GM21723 (cell line): ENCODE results near the gene SUCLG2.

Experiments
- ATAC-seq: cut with Tn5 transposase; IDR thresholded peaks from one replicate; pipeline ENCODE4 v1.9.1; 2021; ENCODE audit warnings: mild to moderate bottlenecking, moderate library complexity; ENCODE audit not compliant: unreplicated experiment

SUCLG2 gene

GRCh38 chr3:67649681-67650080, 4.7 kb downstream of the SUCLG2 start:
- ATAC-seq = no peak

- ATAC-seq = no peak
Measured at GRCh38 chr3:67648701-67649100, 5.7 kb downstream of the SUCLG2 start.

- no peak for ATAC-seq
Measured at GRCh38 chr3:67648229-67648628, 6.2 kb downstream of the SUCLG2 start.

- ATAC-seq = no peak
Measured at GRCh38 chr3:67647390-67647878, 7.0 kb downstream of the SUCLG2 start.

DNA sequence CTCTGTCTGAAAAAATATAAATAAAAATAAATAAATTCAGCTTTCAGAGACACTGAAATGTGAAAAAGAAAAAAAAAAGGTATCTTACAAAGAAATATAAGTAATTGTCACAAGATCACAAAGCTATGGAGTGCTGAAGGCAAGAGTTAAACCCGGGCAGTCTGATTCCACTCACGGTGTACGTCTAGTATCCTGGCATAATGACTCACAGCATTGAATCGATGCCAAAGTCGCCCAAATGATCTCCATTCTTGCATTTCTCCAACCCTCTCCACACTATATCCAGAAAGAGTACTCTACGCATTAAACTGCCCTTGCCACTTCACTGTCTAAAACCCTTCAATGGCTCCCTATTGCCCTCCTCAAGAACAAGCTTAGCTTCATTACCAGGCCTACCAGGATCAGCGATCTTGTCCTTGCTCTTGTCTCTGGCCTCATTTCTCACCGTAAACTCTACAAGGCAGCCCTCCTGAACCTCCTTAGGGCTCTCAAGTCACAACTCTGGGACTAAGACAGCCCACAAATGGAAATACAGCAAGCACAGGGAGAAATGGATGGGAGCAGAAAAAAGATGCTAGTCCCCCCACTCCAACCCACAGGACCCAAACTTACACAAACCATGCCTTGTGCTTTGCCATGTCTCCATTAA, 7.7 kb downstream of the SUCLG2 start:
- no peak for ATAC-seq

DNA sequence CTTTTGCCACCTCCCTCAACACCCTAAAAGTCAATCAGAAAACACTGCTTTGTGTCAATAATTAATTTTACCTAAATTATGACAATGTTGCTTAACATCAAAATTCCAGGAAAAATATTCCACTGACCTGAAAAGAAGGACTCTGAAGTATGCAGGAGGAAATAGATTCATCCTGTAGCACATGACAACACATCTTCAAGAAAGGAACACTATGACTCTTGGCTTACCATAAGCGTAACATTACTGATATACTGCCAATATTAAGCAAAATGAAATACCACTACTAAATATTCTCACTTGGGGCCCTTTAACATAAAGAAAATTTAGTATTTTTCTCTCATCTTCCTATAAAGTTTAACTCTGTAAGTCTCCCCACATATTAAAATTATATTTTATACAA, 9.6 kb downstream of the SUCLG2 start:
- no peak for ATAC-seq

- ATAC-seq = no peak
Measured at GRCh38 chr3:67642734-67643133, 11.7 kb downstream of the SUCLG2 start.

GRCh38 chr3:67642190-67642589, 12.2 kb downstream of the SUCLG2 start:
- ATAC-seq = no peak

GRCh38 chr3:67641451-67641850, 13.0 kb downstream of the SUCLG2 start:
- no peak for ATAC-seq

- ATAC-seq = no peak
Measured at GRCh38 chr3:67640023-67640660, 14.3 kb downstream of the SUCLG2 start.

DNA sequence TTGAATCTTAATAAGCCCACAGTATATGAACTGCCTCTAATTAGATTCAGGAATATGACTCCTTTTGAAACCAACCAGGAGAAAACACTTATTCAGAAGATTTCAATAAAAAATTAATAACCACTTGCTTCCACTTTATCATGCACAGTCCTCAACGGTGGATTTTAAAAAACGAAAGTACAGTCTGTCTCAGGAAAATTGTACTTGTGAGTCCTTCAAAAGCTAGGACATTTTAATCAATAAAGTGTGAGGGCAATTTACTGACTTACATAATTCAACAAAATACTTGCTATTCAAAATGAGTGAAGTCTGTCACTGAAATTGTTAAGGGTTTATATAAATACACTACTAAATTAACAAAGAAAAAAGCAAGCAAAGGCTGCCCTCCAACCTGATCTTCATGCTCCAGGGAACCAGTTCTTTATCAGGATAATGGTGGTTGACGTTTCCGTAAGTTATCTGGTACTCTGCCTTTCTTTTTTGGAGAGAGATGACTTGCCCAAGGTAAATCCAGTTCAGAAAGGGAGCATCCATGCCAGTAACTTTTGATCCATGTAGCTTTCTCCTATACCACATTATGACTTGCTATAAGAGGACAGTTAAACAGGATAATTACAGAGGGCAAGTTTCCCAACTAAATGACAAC, 17.0 kb downstream of the SUCLG2 start:
- no peak for ATAC-seq

- ATAC-seq = no peak
Measured at GRCh38 chr3:67635806-67636205, 18.6 kb downstream of the SUCLG2 start.

DNA sequence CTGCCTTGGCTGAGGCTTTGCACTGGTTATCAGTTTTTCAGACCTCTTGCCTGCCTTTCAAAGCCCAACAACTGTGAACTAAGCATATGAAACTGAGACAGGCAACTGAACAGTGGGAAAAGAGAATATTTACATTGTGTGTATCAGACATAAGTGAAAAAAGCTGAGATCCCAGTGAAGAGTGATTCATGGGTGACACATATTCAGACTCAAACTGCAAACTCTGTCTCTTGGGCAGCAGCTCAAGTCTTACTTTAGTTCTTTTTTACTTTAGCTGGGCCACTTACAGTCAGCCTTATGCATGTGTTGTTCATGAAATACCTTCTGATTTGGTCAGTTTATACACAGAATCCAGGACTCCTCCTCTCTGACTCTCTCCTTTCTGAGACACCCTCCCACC, 19.2 kb downstream of the SUCLG2 start:
- ATAC-seq = no peak

GRCh38 chr3:67630666-67631362, 23.6 kb downstream of the SUCLG2 start:
- no peak for ATAC-seq

DNA sequence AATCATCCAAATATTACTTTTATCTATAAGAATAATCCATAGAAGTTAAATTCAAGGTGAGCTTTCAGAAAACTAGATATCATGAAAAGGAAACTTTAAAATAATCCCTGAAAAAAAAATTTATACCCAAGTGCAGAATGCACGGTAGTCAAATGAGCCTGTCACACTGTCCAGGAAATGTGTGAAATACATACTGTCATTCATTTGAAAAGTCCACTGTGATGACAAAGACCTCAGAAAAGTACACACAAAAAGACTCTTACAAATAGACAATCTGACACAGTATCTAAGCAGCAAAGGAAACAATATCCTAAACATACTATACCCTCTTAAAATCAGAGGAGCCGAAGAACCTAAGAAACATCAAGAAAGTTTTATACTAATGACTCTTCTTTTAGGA, 29.7 kb downstream of the SUCLG2 start:
- ATAC-seq = no peak

- ATAC-seq = no peak
Measured at GRCh38 chr3:67624078-67624477, 30.3 kb downstream of the SUCLG2 start.

DNA sequence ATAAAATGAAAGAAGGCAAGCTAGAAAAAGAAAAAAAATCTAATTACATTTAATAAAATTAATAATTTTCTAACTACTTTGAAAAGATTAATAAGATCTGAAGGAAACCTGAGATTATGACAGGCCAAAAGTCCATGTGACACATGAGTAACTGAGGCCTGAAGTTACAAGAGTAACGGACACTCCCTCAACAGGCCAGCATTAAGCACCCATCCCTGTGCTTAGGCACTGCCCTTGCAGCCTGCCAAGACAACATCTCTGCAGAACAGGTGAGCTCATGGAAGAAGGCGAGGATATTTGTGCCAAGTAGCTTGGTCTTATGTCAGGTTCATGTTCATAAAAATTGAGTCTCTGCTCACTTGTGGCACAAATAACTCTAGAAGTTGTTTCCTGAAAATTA, 31.8 kb downstream of the SUCLG2 start:
- ATAC-seq = no peak

DNA sequence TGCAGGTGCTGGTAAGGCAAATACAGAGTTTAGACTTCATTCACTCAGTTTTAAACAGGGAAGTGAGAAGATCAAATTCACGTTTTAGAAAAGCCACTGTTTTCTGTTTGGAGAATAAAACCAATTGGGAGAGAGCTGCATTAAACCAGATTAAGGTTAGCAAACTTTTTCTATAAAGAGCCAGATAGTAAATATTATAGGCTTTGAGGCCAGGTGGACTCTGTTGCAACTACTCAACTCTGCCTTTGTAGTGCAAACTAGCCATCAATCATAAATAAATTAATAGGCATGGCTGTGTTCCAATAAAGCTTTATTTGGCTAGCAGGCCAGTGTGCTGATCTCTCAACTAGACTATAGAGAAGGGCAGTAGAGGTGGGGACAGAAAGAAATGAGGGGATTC, 33.5 kb downstream of the SUCLG2 start:
- ATAC-seq = no peak

- ATAC-seq = no peak
Measured at GRCh38 chr3:67619991-67620390, 34.4 kb downstream of the SUCLG2 start.

DNA sequence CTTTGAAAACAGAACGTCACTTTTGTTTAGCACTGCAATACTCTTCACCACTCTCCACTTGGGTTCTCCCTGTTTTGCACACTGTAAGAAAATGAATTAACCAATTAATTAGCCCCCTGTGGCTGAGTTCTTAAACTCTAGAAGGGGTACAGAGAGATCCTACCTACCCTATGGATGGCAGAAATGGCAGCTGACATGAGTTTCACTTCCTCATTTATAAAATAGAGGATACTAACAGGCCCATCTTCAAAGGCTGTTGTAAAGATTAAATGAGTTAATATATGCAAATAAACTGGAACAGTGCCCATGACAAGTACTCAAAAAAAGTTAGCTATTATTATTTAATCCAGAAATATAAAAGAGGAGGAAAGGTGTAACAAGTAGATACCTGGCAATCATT, 36.9 kb downstream of the SUCLG2 start:
- ATAC-seq = peak; percentile 74

GRCh38 chr3:67616046-67616445, 38.4 kb downstream of the SUCLG2 start:
- ATAC-seq = no peak

GRCh38 chr3:67614195-67614594, 40.2 kb downstream of the SUCLG2 start:
- no peak for ATAC-seq
